Gastrocnemius medialis (tissue), 4 donors: Measurements from ENCODE around the gene ACOX2. TPM values are rescaled to one million over a fixed set of nuclear protein-coding genes. Genes with fewer than 3 reads are reported as not detected.

Source experiments
- ATAC-seq, 2 donors: fragments of 150-250 bp; one replicate each; pipeline ENCODE4 v1.9.1; 2016
- DNase-seq, 2 donors: peaks; one replicate each; pipeline ENCODE4 v3.0.0-alpha.2; 2019
- H3K27ac ChIP-seq, 4 donors: fragments of 200-600 bp; sonication (generic); 1 replicate in 1 of 4; 2 replicates in 3 of 4; pipeline ENCODE4 v1.5.1; 2016 to 2018; ENCODE audit warnings: mild to moderate bottlenecking in 2 of 4, moderate library complexity in 1 of 4
- H3K27me3 ChIP-seq, 3 donors: fragments of 200-600 bp; sonication (generic) in 2 of 3; 1 replicate in 1 of 3; 2 replicates in 2 of 3; pipeline versions ENCODE4 v1.5.1 to v1.6.0; 2016 to 2019; ENCODE audit warnings: mild to moderate bottlenecking in 1 of 3, moderate library complexity in 1 of 3
- H3K36me3 ChIP-seq, 2 donors: fragments of 200-600 bp; sonication (generic) in 1 of 2; one replicate each; pipeline ENCODE4 v1.5.1; 2017 to 2018
- H3K4me1 ChIP-seq, 2 donors: fragments of 200-600 bp; sonication (generic) in 1 of 2; one replicate each; pipeline ENCODE4 v1.5.1; 2016 to 2017; ENCODE audit warnings: mild to moderate bottlenecking in 2 of 2
- H3K4me3 ChIP-seq, 4 donors: fragments of 200-600 bp; sonication (generic) in 3 of 4; 1 replicate in 1 of 4; 2 replicates in 3 of 4; pipeline ENCODE4 v1.5.1; 2016 to 2019; ENCODE audit warnings: mild to moderate bottlenecking in 2 of 4
- H3K9me3 ChIP-seq, 3 donors: fragments of 200-600 bp; sonication (generic) in 2 of 3; 1 replicate in 1 of 3; 2 replicates in 2 of 3; pipeline ENCODE4 v1.5.1; 2016 to 2019
- POLR2A ChIP-seq, 2 donors: fragments of 450-650 bp; IDR thresholded peaks; one replicate each; pipeline ENCODE4 v1.6.1; 2017; ENCODE audit warnings: antibody characterized with exemption in 2 of 2, mild to moderate bottlenecking in 2 of 2, moderate library complexity in 2 of 2
- in situ Hi-C, 4 donors: fragments of 200-750 bp; cut with MboI; loops; one replicate each; pipeline versions ENCODE4 v1.15.0 to v1.8.0; 2017; ENCODE audit warnings: low sequenced_read_pairs in 4 of 4
- intact Hi-C: fragments of 100-400 bp; cut with DNase I; formaldehyde crosslinking; loops from one replicate; pipeline ENCODE4 v1.15.1; 2023; ENCODE audit warnings: low total_unique reads
- total RNA-seq, 4 donors: library from RNA; depleted of rRNA; stranded (reverse); fragments of >200 nt; gene quantifications; one replicate each; pipeline versions ENCODE4 v1.1.0 to v1.2.3, GENCODE V29; 2016
- TF ChIP-seq, protein P1 (sequence below), 5 experiments: fragments of 450-650 bp in 3 of 5; fragments of 200-600 bp in 2 of 5; sonication (generic) in 2 of 5; IDR thresholded peaks in 4 of 5; conservative IDR thresholded peaks in 1 of 5; 1 replicate in 4 of 5; 2 replicates in 1 of 5; pipeline ENCODE4 v1.5.1; 2016 to 2019; ENCODE audit warnings: antibody characterized with exemption in 5 of 5, mild to moderate bottlenecking in 3 of 5, moderate library complexity in 3 of 5

Gene ACOX2
- total RNA-seq, 4 donors from 2014 or later = 1.6 to 10.4 (median 5.7) TPM

DNA sequence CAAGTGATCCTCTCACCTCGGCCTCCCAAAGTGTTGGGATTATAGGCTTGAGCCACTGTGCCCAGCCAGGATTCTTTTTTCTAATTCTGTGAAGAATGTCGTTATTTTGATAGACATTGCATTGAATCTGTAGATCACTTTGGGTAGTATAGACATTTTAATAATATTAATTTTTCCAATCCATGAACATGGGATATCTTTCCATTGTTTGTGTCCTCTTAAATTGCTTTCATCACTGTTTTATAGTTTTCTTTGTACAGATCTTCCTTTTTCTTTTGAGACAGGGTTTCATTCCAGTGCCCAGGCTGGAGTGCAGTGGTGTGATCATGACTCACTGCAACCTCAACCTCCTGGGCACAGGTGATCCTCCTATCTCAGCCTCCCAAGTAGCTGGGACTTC, 56.7 kb downstream of the ACOX2 start:
- TF ChIP-seq POLR2A (IDR thresholded peaks at IDR 0.05) = no peak
- TF ChIP-seq, protein P1, sequence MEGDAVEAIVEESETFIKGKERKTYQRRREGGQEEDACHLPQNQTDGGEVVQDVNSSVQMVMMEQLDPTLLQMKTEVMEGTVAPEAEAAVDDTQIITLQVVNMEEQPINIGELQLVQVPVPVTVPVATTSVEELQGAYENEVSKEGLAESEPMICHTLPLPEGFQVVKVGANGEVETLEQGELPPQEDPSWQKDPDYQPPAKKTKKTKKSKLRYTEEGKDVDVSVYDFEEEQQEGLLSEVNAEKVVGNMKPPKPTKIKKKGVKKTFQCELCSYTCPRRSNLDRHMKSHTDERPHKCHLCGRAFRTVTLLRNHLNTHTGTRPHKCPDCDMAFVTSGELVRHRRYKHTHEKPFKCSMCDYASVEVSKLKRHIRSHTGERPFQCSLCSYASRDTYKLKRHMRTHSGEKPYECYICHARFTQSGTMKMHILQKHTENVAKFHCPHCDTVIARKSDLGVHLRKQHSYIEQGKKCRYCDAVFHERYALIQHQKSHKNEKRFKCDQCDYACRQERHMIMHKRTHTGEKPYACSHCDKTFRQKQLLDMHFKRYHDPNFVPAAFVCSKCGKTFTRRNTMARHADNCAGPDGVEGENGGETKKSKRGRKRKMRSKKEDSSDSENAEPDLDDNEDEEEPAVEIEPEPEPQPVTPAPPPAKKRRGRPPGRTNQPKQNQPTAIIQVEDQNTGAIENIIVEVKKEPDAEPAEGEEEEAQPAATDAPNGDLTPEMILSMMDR (IDR thresholded peaks at IDR 0.05 in 4 of 5, conservative IDR thresholded peaks at IDR 0.05 in 1 of 5) = no peak
- intact Hi-C loops (no loop called here), in situ Hi-C loops (no loop called here)
- no peaks in the 10 kb centered on the region for H3K36me3 ChIP-seq
- no peak overlapping the region for H3K27ac ChIP-seq
- DNase-seq (no peak), ATAC-seq (no peak)
- H3K4me1 ChIP-seq = peaks cover 9 to 24% of the 10 kb centered on the region in 2 donors
- H3K27me3 ChIP-seq = no peaks in the 10 kb centered on the region
- H3K4me3 ChIP-seq = no peak overlapping the region
- no peaks in the 10 kb centered on the region for H3K9me3 ChIP-seq

DNA sequence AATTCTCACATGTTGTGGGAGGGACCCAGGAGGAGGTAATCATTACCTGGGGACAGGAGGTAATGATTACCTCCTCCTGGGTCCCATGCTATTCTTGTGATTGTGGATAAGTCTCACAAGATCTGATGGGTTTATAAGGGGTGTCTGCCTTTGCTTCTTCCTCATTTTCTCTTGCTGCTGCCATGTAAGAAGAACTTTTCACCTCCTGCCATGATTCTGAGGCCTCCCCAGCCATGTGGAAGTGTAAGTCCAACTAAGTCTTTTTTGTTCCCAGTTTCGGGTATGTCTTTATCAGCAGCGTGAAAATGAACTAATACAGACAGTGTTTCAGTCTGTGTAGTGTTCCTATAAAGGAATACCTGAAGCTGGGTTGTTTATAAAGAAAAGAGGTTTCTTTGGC, 58.2 kb downstream of the ACOX2 start:
- H3K4me3 ChIP-seq = no peak overlapping the region
- DNase-seq (no peak), ATAC-seq (no peak)
- H3K9me3 ChIP-seq = no peaks in the 10 kb centered on the region
- H3K36me3 ChIP-seq = no peaks in the 10 kb centered on the region
- H3K27me3 ChIP-seq = no peaks in the 10 kb centered on the region
- H3K27ac ChIP-seq = no peak overlapping the region
- peaks cover 0 to 8% of the 10 kb centered on the region in 2 donors for H3K4me1 ChIP-seq
- intact Hi-C loops = no loop called here
- in situ Hi-C loops = no loop called here
- TF ChIP-seq, protein P1 (IDR thresholded peaks at IDR 0.05 in 4 of 5, conservative IDR thresholded peaks at IDR 0.05 in 1 of 5) = no peak
- TF ChIP-seq POLR2A (IDR thresholded peaks at IDR 0.05) = no peak

DNA sequence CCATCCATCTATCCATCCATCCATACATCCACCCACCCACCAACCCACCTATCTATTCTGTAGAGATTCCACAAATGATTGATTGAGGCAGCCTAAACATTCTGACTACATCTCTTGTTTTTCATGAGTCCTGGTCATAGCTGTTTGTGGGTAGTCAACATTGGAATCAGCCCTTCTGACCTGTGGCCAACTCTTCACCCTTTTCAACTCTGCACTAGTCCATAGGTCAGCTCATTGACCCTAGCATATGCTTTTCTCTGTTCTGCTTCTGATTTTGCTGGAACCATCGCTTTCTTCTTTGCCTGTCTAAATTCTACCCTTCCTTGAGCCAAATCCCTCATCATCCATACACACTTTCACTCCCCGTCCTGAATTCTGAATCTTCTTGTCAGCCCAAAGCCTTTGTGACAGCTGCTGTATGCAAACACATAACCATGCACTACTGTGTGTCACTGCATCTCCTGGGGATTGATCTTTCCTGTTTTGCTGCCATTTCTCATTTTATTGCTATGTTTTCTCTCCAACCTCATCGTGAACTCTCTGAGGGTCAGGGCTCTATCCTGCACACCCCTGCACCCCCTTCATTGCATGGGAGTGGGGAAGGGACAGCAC, 61.9 kb downstream of the ACOX2 start:
- no peak for TF ChIP-seq POLR2A (IDR thresholded peaks at IDR 0.05)
- TF ChIP-seq, protein P1 (IDR thresholded peaks at IDR 0.05 in 4 of 5, conservative IDR thresholded peaks at IDR 0.05 in 1 of 5) = no peak
- no peaks in the 10 kb centered on the region for H3K9me3 ChIP-seq
- no peaks in the 10 kb centered on the region for H3K36me3 ChIP-seq
- peaks cover 4 to 10% of the 10 kb centered on the region in 2 donors for H3K4me1 ChIP-seq
- no peak overlapping the region for H3K27ac ChIP-seq
- in situ Hi-C loops = no loop called here
- no peak overlapping the region for H3K4me3 ChIP-seq
- ATAC-seq (no peak), DNase-seq (no peak)
- intact Hi-C loops = no loop called here
- no peaks in the 10 kb centered on the region for H3K27me3 ChIP-seq

DNA sequence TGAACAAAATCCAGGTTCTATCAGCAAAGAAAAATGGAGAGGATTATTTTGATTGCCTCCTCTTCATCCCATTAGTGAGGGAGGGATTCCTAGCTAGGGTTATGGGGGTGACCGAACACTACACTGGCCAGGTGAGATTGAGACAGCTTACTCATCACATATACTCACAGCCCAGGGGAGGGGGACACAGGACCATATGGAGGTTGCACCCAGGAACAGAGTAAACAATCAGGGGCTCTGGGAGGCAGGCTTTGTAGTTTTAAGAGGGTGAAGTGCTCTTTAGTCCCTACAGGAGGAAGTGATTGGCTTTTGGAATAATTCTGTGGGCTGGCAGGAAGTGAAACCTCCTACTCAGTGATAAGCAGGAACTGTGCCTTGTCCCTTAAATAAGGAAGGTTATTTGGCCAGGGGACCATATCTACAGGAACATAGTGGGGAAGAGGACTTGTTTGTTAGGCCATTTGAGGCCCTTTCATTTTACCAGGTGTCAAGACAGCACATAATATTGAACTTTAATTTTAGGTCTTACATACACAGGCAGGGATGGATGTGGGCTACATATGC, 62.6 kb downstream of the ACOX2 start:
- no peaks in the 10 kb centered on the region for H3K9me3 ChIP-seq
- H3K27ac ChIP-seq = no peak overlapping the region
- H3K4me3 ChIP-seq = no peak overlapping the region
- no peak for DNase-seq
- H3K36me3 ChIP-seq = no peaks in the 10 kb centered on the region
- H3K4me1 ChIP-seq = peaks cover 4 to 10% of the 10 kb centered on the region in 2 donors
- H3K27me3 ChIP-seq = no peaks in the 10 kb centered on the region
- in situ Hi-C loops (no loop called here), intact Hi-C loops (no loop called here)
- ATAC-seq = no peak
- TF ChIP-seq POLR2A (IDR thresholded peaks at IDR 0.05) = no peak
- TF ChIP-seq, protein P1 (IDR thresholded peaks at IDR 0.05 in 4 of 5, conservative IDR thresholded peaks at IDR 0.05 in 1 of 5) = no peak
